K562 (cell line): Measurements from ENCODE around the gene FARP1.

ENCODE experiments used
- MAX ChIP-seq: sonication (generic); formaldehyde crosslinking; IDR thresholded peaks from 2 replicates; pipeline ENCODE4 v1.9.0; 2022; ENCODE audit warnings: mild to moderate bottlenecking, missing genetic modification reagents
- RCOR1 ChIP-seq, 2 experiments: IDR thresholded peaks; 2 replicates each; pipeline ENCODE4 v1.6.1; 2012; ENCODE audit warnings: low read depth in 2 of 2, low read length in 2 of 2, borderline replicate concordance in 1 of 2, improper control_type of control experiment in 1 of 2
- RFX1 ChIP-seq: fragments of 450-650 bp; IDR thresholded peaks from 2 replicates; pipeline ENCODE4 v1.6.1; 2016; ENCODE audit warnings: mild to moderate bottlenecking, moderate library complexity
- SAP30 ChIP-seq: fragments of 200-600 bp; sonication (generic); IDR thresholded peaks from 2 replicates; pipeline ENCODE4 v1.6.1; 2012; ENCODE audit warnings: borderline replicate concordance, low read depth, mild to moderate bottlenecking, moderate library complexity, low read length, control low read depth, inconsistent platforms; ENCODE audit not compliant: insufficient read depth, poor library complexity, severe bottlenecking
- TF ChIP-seq, protein P1 (sequence below), 2 experiments: IDR thresholded peaks in 1 of 2; conservative IDR thresholded peaks in 1 of 2; 2 replicates each; pipeline ENCODE4 v1.6.1; 2016; ENCODE audit warnings: low read depth in 2 of 2, mild to moderate bottlenecking in 1 of 2, missing compliant biosample characterization in 1 of 2, missing genetic modification characterization in 1 of 2, moderate library complexity in 1 of 2

DNA sequence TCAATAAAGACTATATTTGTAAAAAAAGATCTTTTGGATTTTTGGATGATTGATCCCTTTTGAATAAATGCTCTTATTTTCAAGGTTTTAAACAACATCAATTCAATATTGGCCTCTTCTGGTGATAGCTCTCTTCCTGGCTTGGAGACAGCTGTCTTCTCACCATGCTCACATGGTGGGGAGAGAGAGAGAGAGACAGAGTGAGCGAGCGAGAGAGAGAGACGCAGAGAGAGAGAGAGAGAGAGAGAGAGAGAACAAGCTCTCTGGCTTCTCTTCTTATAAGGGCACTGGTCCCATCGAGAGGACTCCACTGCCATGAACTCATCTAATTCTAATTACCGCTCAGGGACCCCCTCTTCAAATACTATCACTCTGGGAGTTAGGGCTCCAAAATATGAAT lies 32.1 kb upstream of the FARP1 start:
- TF ChIP-seq SAP30 (no peak), RCOR1 (IDR thresholded peaks at IDR 0.05; ENCODE audit: borderline replicate concordance in 1 of 2, low read depth in 2 of 2, low read length in 2 of 2) (no peak), RFX1 (no peak), MAX (CRISPR knock-in tag) (no peak)
- TF ChIP-seq, protein P1, sequence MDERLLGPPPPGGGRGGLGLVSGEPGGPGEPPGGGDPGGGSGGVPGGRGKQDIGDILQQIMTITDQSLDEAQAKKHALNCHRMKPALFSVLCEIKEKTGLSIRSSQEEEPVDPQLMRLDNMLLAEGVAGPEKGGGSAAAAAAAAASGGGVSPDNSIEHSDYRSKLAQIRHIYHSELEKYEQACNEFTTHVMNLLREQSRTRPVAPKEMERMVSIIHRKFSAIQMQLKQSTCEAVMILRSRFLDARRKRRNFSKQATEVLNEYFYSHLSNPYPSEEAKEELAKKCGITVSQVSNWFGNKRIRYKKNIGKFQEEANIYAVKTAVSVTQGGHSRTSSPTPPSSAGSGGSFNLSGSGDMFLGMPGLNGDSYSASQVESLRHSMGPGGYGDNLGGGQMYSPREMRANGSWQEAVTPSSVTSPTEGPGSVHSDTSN (CRISPR knock-in tag; IDR thresholded peaks at IDR 0.05; ENCODE audit: low read depth), result no peak
- TF ChIP-seq, protein P1 (tag; conservative IDR thresholded peaks at IDR 0.05; ENCODE audit: low read depth), result no peak
